ENCODE results near the gene PERCC1. TPM values are rescaled to one million over a fixed set of nuclear protein-coding genes. Genes with fewer than 3 reads are reported as not detected.
"Not testable (repeated sequence)": the region's sequence is repeated elsewhere in the genome, so short reads cannot be mapped to it uniquely, and the experiment has no call there.

PERCC1 gene
- total RNA-seq, 1 donor from 2014 or later = not detected

DNA sequence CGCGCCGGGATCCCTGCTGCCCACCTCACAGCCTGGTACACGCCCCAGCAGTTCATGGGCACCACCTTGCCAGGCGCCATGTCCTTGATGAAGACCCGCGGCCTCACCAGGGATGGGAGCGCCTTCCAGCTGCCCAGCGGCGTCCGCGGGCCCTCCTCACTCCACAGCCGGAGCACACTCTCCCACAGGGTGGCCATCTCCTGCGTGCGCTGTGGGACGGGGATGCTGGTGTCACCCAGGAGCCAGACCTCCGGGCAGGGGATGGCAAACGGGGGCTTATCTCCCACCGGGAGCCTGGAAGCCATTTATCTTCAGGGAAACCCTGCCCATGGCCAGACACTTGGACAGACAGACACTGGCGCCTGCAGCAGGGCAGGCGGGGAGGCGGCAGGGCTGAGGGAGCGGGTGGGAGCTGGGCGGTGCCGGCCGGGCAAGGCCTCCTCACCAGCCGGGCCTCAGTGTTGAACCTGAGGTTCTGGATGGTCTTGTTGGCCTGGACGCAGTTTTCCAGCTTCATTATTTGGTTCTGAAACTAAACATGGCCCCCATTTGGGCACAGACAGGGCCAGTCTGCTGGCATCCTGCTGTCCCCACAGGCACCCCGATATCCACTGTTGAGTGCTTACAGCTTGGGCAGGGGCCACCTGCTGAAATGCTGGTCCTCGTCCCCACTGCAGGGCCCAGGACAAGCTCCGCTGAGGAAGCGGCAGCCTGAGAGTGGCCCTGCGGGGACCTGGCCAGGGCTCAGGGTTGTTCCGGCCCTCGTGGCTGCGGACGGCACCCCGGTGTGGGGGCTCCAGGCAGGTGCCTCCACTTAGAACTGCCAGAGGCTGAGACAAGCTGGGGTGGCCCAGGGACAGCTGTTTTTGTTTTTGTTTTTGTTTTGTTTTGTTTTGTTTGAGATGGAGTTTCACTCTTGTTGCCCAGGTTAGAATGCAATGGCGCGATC is 4.0 kb downstream of the PERCC1 start:
- no peak for DNase-seq (ENCODE audit: low read depth, low spot score)

DNA sequence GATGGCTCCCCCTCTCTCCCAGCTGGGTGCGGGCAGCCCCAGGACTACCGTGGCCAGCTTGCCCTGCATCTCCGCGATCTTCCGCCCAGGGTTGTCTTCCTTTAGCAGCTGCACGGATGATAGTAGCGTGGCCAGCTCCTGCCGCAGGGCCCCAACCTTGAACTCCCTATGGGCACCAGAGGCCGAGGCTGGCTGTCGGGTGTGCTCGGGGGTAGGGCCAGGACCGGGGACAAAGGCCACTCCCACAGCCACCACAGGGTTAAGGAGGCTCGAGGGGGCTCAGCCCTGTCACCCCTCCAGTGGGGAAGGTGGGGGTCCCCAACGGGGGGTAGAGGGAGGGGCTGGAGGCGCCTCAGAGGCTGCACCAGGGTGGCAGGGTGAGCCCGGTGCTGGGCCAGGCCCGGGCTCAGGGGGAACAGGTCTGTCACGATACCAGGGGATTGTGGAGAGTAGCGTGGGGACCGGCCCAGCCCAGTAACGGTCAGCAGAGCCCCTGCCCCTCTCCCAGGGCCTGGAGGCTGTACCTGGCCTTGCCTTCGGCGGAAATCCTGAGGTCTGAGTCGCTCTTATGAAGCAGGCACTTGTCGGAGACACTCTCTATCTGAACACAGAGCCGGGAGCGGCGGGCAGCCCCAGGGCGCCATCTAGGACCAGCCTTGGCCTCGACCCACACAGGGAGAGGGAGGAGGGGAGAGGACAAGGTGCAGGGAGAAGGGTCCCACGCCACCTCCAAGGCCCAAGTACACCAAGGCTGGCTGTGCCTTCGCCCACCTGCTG is 5.2 kb downstream of the PERCC1 start:
- no peak for DNase-seq (ENCODE audit: low read depth, low spot score)

DNA sequence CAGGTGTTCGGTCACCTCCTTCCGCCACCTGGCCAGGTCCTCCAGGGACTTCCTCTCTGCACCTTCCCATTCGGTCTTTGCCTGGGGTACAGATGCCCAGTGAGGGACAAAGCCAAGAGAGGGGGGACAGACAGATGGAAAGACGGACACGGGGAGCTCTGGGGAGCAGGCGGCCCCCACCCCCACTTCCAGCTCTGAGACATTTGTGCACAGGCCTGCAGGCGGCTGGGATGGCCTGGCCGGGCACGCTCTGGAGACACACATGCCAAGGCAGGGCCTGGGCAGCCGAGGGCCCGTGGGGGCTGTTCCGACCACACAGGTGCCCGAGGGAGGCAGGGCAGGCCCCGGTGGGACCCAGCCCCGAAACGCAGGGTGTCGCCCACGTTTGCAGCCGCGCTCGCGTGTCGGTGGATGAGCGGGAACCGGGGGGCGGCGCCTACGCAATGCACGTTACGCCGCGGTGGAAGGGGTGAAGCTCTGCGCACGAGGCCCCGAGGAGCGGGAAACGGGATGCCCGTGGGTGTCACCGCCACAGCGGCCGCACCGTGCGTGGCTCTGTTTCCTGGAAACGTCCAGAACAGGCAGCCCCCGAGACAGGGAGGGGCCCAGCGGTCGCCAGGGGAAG is 6.0 kb downstream of the PERCC1 start:
- no peak for DNase-seq (ENCODE audit: low read depth, low spot score)

DNA sequence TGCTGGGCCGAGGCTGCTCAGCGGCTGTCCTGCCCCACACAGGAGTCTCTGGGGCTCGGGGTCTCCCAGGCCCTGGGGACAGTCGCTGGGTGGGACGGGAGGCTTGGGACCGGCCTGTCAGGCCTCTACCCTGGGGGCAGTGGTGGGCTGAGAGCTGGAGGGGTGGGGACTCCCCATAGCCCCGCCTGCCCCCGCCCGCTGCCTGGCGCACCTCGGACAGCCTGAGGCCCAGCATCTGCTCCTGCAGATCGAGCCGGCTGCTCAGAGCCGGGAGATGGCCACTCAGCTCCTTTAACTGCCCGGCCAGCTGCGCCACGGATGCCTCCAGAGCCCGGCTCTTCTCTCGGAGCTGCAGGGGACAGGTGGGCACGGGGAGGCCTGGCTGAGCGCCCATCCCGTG is 6.7 kb downstream of the PERCC1 start:
- DNase-seq (ENCODE audit: low read depth, low spot score) = no peak

DNA sequence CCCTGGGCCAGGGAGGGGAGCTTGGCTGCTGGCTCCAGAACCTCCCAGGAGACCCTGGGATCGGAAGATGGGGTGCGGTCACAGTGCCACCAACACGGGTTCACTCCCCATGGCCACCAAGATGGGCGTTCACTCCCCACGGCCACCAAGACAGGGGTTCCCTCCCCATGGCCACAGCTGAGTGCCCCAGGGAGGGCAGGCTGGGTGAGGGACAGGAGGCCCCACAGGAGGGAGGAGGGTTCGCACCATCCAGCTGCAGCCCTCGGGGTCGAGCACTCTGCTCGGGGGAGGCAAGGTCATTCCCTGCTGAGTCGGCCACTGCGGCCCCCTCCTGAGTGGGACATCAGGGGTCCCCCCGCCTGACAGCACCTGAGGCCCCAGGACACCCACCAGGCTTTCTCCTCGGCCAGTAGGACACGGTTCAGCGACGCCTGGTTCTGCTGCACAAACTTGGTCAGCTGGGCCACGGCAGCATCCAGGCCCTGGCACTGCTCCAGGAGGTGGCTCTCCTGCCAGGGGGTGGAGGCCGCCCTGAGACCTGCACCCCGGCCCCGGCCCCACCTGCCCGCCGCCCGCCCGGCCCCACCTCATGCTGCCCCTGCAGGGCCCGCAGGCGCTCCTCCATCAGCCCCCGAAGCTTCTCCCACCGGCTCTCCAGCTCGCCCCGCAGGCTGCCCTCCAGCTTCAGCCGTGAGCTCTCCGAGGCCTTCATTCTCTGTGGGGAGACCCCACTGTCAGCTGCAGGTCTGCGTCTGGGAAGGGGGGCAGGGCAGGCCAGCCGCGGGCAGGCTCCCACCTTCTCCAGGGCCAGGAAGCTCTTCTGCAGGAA is 7.6 kb downstream of the PERCC1 start:
- no peak for DNase-seq (ENCODE audit: low read depth, low spot score)

DNA sequence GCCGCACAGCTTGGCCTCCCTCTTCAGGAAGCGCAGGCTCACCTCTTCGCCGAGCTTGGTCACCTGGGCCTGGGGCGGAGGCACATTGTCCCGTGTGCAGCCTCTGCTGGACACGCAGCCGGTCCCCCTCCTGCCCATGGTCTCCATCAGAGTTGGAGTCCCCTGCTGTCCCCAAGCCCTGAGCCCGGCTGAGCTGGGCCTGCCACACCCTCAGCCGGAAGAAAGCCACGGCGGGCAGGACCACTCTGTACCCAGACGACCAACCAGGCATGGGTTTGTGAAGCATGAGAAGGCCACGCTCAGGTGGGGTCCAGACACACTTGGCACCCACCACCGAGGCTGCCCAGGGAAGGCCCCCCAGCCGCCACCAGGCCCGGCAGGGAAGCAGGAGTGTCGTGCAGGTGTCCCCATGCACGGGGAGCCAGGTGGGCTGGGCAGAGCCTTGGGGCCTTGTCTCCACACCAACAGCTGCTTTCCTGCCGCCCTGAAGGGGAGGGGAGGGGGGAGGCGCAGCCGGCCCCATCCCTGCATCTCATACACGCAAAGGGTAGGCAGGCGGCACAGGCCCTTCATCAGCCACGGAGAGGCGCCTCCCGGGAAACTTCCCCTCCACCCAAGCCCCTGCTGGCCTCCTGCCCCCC is 8.3 kb downstream of the PERCC1 start:
- DNase-seq (ENCODE audit: low read depth, low spot score) = no peak

DNA sequence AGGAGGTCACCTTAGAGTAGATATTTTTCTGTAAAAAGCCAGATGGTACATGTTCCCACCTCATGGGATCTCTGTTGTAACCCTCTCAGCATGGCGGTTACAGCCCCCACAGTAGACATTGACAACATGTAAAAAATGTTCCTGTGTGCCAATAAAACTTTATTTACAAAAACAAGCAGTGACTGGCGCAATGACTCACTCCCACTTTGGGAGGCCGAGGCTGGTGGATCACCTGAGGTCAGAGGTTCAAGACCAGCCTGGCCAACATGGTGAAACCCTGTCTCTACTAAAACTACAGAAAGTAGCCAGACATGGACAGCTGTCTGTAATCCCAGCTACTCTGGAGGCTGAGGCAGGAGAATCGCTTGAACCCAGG is 8.8 kb downstream of the PERCC1 start:
- not testable (repeated sequence) for DNase-seq (ENCODE audit: low read depth, low spot score)

DNA sequence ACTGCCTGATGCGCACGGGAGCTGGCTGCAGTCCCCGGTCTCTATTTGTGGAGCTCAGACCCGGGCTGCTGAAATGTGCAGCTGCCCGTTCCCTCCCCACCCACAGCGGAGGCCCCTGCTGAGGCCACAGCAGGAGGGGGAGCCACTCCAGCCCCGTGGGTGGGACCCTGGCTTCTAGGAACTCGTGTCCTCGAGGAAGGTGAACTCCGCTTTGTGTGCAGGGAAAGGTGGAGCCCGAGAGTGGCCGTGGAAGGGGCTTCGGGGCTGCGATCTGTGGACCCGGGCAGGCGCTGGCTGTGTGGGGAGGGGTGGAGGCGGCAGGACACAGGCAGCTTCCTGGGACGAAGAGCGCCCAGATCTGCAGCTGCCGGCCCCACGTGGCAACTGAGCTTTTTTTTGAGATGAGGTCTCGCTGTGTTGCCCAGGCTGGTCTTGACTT is 10.5 kb downstream of the PERCC1 start:
- DNase-seq (ENCODE audit: low read depth, low spot score) = no peak

DNA sequence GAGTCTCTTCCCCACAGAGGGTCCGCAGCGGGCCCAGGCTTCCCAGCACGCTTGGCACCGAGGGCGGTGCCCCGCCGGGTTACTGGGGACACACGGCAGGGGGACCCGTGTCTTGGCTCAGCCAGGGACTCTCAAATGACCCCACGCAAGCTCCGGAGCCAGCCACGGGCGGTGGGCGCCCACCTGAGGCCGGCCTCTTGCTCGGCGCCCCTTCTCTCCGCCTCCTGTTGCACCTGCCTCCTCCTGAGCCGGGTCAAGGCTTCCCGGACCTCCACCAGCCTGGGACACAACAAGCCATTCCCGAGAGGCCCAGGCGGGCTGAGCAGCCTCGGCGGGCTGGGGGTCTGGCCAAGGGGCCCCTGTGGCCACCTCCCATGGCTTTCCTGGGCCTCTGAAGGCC is 11.8 kb downstream of the PERCC1 start:
- DNase-seq (ENCODE audit: low read depth, low spot score) = no peak

DNA sequence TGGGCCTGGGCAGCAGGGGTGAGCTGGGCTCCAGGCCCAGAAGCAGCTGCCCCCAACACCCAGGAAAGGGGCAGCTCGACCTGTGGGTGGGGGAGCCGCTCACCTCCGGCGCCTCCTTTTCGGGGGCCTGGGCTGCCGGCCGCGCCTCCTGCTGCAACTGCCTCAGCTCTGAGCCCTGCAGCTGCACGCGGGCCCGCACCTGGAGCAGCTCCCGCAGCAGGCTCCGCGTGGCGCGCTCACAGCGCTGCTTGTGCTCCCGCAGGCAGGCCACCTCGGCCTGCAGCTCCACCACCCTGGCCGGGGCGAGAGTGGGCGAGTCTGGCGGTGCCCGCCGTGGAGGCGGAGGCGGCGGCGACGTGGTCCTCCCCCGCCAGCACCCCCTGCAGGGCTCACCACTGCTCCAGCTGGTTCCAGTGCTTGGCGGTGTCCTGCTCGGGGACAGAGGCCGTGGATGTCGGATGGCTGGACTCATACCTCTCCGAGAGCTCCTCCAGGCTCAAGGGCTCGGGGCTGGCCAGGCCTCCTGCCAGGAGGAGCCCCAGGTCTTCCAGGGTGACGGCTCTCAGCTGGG is 12.6 kb downstream of the PERCC1 start:
- DNase-seq (ENCODE audit: low read depth, low spot score) = no peak

DNA sequence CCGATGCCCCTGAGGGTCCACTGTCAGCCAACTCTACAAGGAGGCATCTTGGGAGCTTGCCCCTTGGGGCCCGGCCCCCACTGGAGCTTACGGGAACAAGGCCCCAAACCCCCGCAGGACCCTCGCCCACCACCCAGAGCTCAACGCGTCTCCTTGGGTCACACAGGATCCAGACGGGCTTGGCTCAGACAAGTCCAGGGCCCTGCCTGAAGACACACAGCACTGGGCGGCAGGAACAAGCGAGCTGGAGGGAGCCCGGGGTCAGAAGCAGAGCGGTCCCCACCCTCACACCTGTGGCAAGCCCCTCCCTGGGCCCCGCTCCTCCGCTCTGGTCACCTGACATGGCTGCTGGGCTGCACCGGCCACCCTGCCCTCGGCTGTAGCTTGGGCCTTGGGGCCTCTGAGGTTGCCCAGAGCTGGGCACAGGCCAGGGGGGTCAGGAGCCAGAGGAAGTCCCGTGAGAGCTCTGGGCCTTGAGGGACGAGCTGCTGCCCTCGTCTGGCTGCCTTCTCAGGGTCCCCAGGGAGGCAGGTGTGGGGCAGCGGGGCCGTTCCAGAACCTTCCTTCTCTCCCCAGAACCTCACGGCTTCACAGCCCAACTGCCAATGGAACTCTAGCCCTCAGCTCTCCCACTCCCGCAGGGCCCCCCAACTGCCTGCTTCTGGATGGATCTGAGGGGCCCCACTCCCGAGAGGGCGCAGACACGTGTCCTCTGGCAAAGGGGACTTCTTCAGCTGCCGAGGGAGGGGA is 13.3 kb downstream of the PERCC1 start, which contains the start of gene CCDC154:
TSS of gene CCDC154 (minus strand) at position 577 of the 750 bp plus-strand sequence. CDS start at position 343, 234 bp downstream.
- DNase-seq (ENCODE audit: low read depth, low spot score) = no peak

DNA sequence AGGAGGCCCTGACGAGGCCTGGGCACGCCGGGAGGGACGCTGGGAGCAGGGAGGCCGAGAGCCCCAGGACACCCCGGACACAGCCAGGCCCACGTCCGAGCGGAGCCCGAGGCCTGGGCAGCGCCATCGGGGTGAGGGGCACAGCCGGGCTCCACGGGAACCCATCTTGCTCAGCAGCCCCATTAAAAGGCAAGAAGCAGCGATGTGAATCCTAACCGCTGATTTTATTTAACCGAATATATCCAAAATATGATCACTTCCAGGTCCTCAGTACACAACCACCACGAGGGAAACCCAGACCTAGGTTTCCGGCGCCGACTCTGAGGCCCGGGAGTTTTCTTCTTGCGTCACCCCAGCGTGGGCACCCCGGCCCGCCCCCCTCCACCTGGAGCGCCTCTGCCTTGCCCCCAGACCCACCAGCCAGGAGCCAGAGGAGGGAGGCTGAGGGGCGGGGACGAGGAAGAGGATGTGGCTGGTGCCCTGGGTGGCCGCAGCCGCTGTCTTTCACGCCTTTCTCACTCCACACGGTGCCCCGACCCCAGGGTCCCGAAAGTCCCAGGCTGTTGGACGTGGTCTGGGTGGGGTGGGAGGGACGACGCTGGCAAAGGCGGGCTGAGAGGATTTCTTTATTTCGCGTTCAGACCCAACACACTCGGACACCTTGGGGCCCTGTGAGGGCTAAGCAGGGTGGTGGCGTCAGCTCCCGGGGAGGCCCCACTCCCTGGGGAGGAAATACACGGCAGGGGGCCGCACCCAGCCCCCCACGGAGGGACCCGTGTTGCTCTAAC is 14.0 kb downstream of the PERCC1 start:
- no peak for DNase-seq (ENCODE audit: low read depth, low spot score)

DNA sequence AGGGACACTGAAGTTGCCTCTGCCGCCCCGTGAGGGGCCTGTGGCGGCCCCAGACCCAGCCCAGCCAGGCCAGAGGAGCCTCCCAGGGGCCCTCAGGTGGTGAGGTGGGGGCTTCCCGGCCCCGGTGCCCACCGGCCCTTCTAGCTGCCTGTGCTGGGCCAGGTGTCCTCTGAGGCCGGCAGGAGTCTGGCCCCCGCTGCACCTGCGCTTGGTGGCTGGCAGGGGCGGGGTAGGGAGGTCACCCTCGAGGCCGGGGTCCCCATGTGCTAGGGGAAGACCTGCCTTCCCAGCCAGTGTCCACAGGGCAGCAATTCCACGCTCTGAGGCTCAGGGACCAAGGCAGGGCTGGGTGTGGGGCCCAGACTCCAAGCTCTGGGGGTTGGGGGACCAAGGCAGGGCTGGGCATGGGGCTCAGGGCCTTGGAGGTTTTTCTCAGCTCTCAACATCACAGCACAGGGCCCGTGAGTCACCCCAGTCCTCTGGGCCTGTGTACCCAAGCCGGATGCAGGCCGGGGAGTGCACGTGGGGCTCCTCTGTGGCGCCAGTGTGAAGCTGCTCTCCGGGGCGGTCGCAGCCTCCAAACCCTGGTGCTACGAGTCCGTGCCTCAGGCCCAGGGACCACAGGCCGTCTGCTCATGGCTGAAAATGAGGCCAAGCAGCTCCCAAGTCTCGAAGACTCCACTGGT is 14.8 kb downstream of the PERCC1 start:
- no peak for DNase-seq (ENCODE audit: low read depth, low spot score)

DNA sequence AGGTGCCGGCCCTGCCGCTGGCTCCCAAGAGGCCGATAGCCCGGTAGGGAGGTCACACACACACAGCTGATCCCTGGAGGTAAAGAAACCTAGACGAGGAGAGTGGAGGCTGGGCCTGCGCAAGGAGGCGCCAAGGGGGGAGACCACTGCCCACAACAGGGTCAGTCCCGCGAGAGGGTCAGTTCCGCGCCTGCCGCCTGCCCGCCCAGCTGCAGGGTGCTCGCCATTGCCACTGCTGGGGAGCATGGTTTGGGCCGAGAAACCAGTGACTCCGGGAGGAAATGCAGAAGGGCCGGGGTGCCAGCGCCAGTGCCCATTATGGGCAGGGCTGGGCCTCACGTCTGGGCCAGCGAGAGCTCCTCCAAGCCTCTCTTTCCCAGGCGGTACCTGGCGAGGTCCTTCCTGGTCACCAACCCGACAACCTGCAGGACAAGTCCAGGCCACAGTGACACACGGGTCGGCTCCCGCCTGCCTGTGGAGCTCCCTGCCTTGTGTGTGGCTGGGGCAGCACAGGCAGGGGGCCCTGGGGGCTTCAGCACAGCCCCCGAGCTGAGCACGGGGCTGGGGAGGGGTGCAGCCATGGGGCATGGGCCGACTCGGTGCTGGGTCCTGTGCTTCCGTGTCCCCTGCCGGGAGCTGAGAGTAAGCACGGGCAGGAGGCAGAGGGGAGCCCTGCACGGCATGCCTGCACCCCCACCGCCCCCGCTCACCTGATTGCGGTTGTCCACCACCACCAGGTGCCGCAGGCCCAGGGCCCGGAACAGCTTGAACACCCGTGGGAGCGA is 15.6 kb downstream of the PERCC1 start:
- no peak for DNase-seq (ENCODE audit: low read depth, low spot score)

DNA sequence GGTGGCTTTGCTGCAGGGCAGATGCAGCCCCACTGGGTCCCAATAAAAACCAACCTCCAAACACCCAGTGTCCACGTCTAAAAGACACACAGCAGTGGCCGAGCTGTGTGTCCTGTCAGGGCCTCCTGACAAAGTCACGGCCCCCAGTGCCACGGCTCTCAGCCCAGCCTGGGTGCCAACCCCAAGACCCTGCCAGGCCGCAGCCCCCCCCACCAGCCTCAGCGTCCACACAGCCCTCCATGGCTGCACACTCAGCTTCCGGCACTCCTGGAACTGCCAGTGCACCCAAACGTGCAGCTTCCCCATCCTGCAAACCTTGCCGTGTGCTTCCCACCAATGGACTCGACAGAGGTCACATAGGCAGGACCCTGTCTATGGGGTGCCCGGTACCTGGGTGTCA is 17.1 kb downstream of the PERCC1 start:
- DNase-seq (ENCODE audit: low read depth, low spot score) = no peak

DNA sequence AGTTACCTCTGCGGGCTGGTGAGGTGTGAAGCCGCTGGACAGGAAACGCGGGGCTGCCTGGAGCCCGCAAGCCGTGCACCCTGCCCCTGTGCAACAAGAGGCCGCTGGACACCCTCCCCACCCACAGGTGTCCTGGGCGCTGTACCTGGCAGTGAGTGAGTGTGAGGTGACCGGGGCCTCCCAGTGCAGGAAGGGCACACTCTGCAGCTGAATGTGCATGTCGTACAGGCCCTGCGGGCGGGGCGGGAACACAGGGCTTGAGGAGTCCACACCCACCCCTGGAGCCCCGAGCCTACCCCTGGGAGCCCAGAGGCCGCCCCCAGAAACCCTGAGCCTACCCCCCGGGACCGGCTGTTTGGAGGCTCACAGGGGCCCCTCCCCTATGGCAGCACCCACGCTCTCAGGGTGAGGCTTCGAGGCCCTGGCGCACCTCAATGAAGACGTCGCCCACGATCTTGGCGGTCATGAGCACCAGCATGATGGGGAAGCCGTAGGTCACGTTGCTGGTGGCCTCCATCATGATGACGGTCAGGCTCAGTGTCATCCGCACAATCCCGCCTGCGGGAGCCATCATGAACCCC is 17.7 kb downstream of the PERCC1 start:
- no peak for DNase-seq (ENCODE audit: low read depth, low spot score)
